NCI-H2196 treated with DMSO at 0.1 percent for 48 hours (cell line): ENCODE data around the gene GFM1.

Experiments used
- DNase-seq: peaks from one replicate; lab custom pipeline; 2025; ENCODE audit not compliant: unreplicated experiment; lab: John Stamatoyannopoulos, UW

GFM1 gene

DNA sequence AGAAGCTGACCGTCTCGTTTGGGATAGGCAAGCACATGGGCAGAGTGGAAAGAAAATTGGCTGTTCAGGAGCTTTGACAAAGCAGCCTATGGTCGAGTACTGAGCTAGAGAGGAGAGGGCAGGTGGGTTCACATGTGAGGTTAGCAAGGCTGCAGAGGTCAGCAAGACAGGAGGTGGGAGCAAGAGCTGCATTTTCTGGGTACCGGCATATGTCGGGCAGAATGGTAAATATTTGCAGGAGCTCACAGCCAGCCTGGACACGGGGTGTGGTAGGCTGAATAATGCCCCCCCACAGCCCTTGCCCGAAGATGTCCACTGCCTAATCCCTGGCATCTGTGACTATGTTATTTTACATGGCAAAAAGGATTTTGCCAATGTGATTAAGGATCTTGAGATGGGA is 79.7 kb downstream of the GFM1 start:
- DNase-seq, result no peak

DNA sequence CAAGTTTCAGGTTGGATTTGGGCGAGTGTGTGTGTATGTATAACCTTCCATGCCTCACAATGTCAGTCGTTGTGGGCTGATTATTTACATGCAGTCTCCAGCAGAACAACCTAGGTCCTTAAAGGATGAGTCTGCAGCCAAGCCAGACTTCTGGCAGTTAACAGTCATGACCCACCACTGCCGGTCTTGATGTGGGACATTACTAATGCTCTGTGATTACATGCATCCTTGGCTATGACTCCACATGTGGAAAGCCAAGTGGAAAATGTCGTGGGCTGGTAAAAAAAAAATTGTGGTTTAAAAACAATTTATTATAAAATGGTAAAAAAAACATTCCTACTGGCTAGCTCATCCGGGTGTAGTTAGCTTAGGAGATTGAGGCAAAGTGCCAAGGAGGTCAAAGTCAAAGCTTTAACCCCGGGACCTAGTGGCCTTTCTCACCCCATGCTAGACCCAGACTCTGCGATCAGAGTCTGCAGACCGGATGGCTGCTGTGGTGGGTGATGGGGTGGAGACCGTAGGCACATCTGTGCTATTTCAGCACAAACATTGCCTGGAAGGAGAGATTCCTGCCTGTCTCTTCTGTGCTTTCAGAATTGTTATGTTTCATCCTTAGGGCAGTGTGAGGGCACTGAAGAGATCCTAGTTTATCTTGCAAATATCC is 81.2 kb downstream of the GFM1 start:
- no peak for DNase-seq

DNA sequence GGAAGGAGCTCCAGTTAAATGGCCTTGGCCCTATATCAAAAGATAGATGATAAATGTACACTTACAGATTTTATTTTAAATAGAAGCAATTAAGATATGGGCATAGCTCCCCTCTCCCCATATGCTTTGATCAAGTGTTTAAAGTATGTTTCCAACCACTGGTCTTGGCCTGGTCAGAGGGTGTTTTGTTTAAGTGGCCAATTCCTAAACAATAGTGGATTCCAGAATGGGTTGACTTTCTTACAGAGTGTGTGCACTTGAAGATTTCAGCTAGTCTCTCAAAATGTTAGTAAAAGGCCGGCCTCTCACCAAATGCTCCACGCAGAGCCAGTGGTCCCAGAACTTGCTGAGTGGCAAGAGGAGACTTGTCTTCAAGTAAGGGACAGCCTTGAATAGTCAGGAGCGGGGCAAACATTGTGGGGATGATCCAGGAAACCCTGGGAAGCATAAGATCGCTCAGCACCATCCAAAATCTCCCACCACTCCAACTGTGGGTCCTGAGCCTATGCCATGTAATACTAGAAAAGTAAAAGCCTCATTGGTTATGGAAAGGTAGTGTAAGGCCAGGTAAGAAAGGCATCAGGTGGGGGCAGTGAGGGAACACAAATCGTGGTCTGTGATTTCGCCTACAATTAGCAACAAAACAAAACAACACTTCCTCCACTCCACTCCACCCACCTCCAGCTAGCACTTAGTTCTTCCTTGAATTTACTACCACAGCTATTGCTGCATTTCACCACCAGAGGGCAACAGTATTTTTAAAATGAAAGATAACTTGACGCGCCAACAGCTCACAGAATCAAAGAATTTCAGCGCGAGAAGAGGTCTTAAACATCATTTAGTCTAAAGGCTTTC is 83.1 kb downstream of the GFM1 start:
- DNase-seq, result peak; percentile 87

DNA sequence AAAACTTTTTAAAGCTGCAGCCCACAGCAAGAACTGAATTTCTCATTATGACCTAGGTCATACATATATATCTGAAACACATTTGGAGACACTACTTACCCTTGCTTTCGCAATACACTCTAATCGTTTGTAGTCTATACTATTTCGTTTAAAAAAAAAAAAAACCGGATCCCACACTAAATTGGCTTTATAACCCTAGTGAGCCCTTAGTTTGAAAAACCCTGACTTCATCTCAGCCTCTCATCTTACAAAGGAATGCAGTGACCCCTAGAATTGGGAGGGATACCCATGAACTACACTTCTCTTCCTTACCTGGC is 83.7 kb downstream of the GFM1 start:
- no peak for DNase-seq

DNA sequence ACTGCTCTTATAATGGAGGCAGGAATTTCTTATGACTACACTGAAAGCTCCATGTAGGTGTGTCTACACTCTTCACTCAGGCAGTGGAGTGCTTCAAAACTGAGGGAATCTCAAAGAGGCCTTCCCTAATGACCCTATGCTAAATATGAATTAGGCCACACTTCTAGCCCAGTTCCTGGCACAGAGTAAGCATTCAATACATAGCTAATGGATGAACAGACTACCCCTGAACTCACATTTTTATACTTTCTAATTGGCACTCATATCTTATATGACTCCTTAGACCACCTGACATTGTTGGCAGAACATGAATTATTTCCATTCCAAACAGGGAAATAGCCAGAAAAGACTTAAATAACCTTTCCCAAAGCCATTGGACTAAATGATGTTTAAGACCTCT is 84.5 kb downstream of the GFM1 start:
- no peak for DNase-seq

DNA sequence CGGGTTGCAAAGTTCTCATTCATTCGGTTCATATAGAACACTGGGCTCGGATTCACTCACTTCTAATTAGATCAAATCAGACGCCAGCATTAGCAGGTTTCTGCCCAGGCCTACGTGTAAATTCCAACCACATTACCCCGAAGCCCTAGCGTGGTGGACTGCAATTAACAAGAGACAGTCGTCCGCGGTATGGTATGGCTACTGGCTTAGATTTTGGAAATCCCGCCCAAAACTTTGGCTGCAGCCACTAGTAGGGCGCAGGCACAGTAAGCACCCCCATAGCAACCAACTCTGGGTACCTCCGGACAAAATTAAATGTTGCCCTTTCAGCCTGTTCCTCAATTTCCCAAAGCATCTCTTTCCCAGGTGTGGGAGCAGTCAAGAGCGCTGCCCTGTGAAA is 87.2 kb downstream of the GFM1 start:
- no peak for DNase-seq

DNA sequence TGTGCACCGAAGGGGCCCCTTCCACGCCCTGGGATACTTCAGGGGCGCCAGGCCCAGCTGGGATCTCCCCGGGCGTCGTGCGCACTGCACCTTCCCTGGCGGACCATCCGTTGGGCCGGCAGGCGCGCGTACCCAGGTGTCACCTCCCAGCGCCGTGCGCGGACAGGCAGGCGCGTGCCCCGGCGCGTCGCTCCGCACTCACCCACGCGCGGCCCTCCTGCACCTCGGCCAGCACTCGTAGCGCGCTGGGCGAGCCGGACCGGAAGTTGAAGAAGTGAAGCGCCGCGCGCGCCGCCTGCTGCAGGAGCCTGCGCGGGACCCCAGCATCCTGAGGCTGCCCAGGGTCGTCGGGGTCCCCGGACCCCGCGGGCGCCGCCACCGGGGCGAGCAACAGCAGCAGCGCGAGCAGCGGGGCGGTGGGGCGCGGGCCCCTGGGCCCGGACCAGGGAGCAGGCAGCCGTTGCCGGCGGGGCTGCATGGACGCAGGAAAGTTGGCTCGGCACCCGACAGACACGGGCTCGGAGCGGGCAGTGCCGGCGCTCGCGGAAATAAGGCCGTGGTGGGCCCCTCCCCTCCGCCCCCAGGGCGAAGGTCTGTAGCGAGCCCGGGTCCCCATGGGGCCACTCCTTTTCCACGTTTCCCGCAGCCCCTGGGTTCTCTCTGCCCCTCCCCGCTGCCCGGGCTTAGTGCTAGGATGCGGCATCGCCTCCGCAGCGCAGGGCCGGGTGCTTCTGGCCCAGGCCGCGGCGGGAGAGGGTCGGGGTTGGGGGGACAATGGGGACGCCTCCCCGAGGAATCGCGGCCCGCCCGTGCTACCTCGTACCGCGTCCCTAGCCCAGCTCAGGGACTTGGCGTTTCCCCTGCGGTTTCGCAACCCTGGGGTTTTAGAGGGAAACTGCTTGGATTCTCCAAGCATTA is 87.9 kb downstream of the GFM1 start, which contains the start of gene RARRES1:
RARRES1 (minus strand) TSS at position 520 of the 918 bp plus-strand sequence; CDS start at position 478, 42 bp downstream.
- peak; percentile 46 for DNase-seq

DNA sequence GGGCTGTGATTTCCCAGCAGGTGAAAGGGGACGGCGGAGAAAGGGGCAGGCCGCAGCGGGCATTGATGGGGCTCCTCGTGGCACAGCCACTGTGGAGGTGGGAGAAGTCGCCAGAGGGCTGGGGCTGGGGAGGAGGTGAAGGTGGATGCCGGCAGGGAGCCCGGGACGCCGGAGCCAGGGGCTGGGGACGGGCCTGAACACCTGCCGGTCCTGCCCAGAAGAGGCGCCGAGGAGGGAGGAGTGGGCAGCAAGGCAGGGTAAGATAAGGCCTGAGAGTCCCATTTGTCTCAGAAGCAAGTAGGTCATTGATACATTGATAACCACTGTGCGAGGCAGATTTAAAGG is 88.5 kb downstream of the GFM1 start:
- DNase-seq, result no peak

DNA sequence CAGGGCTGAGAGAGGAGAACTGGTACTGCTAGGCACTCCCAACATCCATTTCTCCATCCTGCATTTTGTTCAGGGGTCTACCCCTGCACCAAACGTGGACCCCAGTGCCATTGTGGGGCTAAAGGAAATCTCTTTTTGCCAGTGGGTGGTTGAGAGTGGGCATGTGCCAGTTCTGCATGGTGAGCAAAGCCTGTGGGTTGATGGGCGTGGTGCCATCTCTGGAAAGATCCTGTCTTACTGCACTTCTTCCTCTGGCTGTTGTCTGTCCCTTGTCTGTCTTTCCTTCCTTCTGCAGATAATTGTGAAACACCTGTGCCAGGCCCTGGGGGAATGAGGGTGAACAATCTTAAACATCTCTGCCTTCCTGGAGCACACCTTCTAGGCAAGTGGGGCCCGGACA is 89.3 kb downstream of the GFM1 start:
- no peak for DNase-seq

DNA sequence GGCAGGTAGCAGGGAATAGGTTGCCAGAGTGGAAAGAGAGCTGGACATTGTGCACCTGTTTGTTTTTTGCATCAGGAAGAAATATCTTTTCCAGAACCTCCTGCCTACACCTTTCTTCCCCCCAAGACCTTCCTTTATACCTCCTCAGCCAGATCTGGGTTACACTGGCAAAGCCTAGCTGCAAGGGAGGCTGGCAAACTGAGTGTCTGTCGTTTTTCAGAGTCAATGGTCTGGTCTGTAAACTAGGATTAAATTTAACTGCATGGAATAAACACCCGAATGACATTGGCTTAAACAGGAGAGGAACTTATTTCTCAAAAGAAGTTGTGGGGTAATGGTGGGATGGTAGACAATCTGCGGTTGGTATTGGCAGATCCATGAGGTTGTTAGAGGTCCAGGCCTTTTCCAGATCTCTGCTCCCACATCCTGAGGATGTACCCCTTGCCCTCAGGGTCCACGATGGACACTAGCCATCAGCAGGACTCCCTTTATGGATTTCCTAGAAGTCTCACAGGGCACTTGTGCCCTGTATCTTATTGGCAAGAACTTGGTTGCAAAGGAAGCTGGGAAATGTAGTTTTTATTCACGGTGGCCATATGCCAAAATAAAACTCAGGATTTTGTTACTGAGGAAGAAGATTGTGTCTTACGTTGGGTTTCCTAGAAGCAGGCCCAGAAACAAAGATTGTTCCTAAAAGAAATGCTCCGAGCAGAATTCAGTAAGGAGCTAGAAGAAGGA is 91.1 kb downstream of the GFM1 start:
- no peak for DNase-seq

DNA sequence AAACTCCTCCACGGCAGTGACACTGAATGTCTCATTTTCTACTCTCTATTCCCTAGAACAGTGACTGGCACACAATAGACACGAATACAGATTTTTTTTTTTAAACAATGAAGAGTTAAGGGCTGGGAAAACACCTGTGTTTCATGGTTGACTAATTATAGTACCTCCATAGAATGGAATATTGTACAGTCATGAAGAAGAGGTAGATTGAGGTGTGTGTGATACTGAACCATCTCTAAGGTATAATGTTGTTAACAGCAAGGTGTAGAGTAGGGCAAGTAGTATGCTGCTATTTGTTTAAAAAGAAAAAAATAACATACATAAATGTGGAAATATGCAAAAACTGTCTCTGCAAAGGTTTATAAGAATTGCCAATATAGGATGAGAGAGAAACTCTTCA is 93.1 kb downstream of the GFM1 start:
- no peak for DNase-seq

DNA sequence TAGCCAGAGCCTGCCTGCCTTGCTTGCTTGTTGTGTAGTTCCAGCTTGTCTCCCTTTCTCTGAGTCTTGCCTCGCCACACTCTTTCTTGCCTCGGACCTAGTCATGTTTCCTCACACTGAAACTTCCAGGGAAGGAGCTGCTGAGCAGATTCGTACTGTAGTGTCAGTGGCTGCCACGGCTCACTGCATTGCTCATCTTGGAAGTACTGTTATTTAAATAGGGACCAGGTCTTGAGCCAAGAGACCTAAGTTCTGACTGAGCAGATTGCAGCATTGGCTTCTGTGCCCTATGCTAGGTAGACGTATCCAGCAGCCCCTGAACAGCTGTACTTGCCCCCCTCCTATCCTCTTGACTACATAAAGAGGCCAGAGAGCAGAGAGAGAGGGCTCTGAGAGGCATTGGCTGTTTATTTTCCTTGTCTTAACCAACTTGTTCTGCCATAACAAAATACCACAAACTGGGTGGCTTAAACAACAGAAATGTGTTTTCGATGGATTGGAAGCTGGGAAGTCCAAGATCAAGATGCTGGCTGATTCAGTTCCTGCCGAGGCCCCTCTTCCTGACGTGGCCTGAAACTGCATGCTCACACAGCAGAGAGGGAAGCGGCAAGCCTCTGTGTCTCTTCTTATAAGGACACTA is 93.8 kb downstream of the GFM1 start:
- no peak for DNase-seq

DNA sequence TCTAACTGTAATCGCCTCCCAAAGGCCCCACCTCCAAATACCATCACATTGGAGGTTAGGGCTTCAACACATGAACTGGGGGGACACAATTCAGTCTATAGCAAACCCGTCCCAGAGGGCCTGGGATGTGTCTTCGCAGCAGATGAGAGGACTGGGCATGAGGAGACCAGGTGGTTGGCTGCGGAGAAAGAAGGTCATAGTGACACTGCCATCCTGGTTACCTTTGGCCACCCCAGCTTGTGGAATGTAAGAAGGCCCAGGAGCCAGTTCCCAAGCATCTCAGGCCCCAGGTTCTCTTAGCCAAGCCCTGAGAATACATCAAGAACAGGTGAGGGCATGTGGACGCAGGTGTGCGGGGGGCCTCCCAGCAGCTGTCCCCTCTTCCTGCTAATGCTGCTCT is 94.3 kb downstream of the GFM1 start:
- DNase-seq, result no peak

DNA sequence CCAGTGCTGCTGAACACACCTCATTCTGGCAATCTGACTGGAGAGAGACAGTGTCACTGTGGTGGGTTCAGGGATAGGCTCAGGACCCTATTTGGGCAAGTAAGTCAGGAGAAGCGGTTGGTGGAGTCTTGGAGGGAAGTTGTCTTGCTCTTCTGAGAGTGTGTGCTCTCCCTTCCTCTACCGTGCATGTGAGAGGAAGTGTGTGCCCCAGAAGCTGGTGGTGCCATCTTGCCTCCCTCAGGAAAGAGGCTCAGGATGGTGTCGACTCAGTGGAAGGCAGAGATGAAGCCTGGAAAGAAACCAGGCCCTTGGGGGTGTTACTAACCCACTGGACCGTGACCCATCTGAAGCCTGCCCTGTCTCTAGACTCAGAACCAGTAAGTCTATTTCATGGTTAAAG is 94.8 kb downstream of the GFM1 start:
- DNase-seq, result no peak

DNA sequence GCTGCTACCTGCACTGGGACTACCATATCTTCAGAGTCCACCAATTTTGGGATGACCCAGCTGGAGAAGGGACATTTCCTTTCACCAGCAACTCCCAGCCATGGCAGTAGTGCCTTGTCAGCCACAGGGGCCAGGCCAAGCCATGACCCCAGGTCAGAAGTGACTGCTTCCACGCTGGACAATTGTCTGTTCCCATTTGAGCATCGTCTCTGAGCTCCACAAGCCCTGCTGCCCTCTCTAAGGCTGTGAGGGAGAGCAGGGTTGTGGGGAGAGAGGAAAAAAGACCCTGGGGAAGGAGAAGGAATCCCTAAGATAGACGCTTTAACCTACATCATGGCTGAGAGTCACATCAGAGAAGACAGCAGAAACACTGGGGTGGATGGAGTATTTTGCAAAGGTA is 95.3 kb downstream of the GFM1 start:
- DNase-seq, result no peak
